KMS-11 (cell line): ENCODE results near the gene TNS2.

Experiments used
- H2AFZ ChIP-seq: fragments of 200-600 bp; sonication (generic); 2 replicates; pipeline ENCODE4 v1.6.1; 2016; ENCODE audit warnings: antibody characterized with exemption, mixed run types, low read depth
- H3K27ac ChIP-seq: fragments of 200-600 bp; sonication (generic); 2 replicates; pipeline ENCODE4 v1.6.1; 2016; ENCODE audit warnings: mild to moderate bottlenecking, mixed run types
- H3K27me3 ChIP-seq: fragments of 200-600 bp; sonication (generic); 2 replicates; pipeline ENCODE4 v1.6.1; 2017; ENCODE audit warnings: mild to moderate bottlenecking, low read depth, mixed run types, moderate library complexity; ENCODE audit not compliant: insufficient read depth
- H3K36me3 ChIP-seq: fragments of 200-600 bp; sonication (generic); 2 replicates; pipeline ENCODE4 v1.6.1; 2017; ENCODE audit warnings: mild to moderate bottlenecking, mixed run types; ENCODE audit not compliant: insufficient read depth
- H3K4me1 ChIP-seq: fragments of 200-600 bp; sonication (generic); 2 replicates; pipeline ENCODE4 v1.6.1; 2016; ENCODE audit warnings: mild to moderate bottlenecking, low read depth, mixed run types; ENCODE audit not compliant: poor library complexity, severe bottlenecking
- H3K4me2 ChIP-seq: fragments of 200-600 bp; sonication (generic); 2 replicates; pipeline ENCODE4 v1.7.0; 2016; ENCODE audit warnings: mild to moderate bottlenecking, mixed run types
- H3K4me3 ChIP-seq: fragments of 200-600 bp; sonication (generic); IDR thresholded peaks from 2 replicates; pipeline ENCODE4 v1.6.1; 2017; ENCODE audit warnings: low read depth, low read length, mixed read lengths; ENCODE audit not compliant: insufficient read depth
- H3K79me2 ChIP-seq: fragments of 200-600 bp; sonication (generic); 2 replicates; pipeline ENCODE4 v1.6.1; 2016; ENCODE audit warnings: low read depth, mixed run types; ENCODE audit not compliant: insufficient read depth
- H3K9ac ChIP-seq: fragments of 200-600 bp; sonication (generic); 2 replicates; pipeline ENCODE4 v1.6.1; 2016; ENCODE audit warnings: mild to moderate bottlenecking, mixed run types
- H4K20me1 ChIP-seq: fragments of 200-600 bp; sonication (generic); 2 replicates; pipeline ENCODE4 v1.6.1; 2016; ENCODE audit warnings: mild to moderate bottlenecking, mixed run types; ENCODE audit not compliant: insufficient read depth
- TF ChIP-seq, protein P1 (sequence below): fragments of 200-600 bp; sonication (generic); conservative IDR thresholded peaks from 2 replicates; pipeline ENCODE4 v1.6.1; 2017; ENCODE audit warnings: low read depth, mild to moderate bottlenecking, antibody characterized with exemption, low read length, moderate library complexity, mixed read lengths

Gene TNS2

GRCh38 chr12:53010955-53011354, 38.9 kb upstream of the TNS2 start:
- no peak overlapping the region for H3K9ac ChIP-seq
- H4K20me1 ChIP-seq = peaks cover 59% of the 10 kb centered on the region
- H3K36me3 ChIP-seq = peaks cover 9% of the 10 kb centered on the region; the same call in 1 of the 2 replicates
- peaks cover 58% of the 10 kb centered on the region for H3K4me1 ChIP-seq
- H3K79me2 ChIP-seq = peaks cover 96% of the 10 kb centered on the region
- H3K4me2 ChIP-seq = no peak overlapping the region
- H3K4me3 ChIP-seq = no peak overlapping the region
- H2AFZ ChIP-seq = no peak overlapping the region
- no peak overlapping the region for H3K27ac ChIP-seq
- H3K27me3 ChIP-seq = no peaks in the 10 kb centered on the region
- TF ChIP-seq, protein P1, sequence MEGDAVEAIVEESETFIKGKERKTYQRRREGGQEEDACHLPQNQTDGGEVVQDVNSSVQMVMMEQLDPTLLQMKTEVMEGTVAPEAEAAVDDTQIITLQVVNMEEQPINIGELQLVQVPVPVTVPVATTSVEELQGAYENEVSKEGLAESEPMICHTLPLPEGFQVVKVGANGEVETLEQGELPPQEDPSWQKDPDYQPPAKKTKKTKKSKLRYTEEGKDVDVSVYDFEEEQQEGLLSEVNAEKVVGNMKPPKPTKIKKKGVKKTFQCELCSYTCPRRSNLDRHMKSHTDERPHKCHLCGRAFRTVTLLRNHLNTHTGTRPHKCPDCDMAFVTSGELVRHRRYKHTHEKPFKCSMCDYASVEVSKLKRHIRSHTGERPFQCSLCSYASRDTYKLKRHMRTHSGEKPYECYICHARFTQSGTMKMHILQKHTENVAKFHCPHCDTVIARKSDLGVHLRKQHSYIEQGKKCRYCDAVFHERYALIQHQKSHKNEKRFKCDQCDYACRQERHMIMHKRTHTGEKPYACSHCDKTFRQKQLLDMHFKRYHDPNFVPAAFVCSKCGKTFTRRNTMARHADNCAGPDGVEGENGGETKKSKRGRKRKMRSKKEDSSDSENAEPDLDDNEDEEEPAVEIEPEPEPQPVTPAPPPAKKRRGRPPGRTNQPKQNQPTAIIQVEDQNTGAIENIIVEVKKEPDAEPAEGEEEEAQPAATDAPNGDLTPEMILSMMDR = no peak

- TF ChIP-seq, protein P1 = no peak
- no peaks in the 10 kb centered on the region for H3K27me3 ChIP-seq
- H3K9ac ChIP-seq = no peak overlapping the region
- peaks cover 100% of the 10 kb centered on the region for H3K79me2 ChIP-seq
- peaks cover 59% of the 10 kb centered on the region for H4K20me1 ChIP-seq
- no peak overlapping the region for H3K4me2 ChIP-seq
- H3K4me1 ChIP-seq = peaks cover 58% of the 10 kb centered on the region
- H2AFZ ChIP-seq = no peak overlapping the region
- H3K36me3 ChIP-seq = peaks cover 17% of the 10 kb centered on the region; the same call in 1 of the 2 replicates
- no peak overlapping the region for H3K4me3 ChIP-seq
- no peak overlapping the region for H3K27ac ChIP-seq
These were observed 38.0 kb upstream of the TNS2 start for GRCh38 chr12:53011889-53012288.

DNA sequence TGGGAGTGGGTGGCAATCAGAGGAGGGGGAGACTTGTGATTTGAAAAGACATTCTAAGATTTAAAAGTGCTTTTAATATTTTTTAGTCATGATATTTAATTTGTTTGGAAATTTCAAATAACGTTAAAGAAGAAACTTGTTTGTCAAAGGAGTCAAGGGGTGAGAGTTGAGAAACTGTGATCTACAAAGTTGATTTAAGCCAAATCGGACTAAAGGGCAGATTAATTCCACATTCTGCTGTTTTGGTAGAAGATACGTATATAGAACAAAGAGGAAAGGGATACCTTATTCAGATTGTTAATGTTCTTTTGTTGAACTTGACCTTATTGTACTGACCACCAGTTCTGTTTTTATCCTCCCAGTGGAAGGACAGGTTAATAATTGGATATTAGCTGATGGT, 36.9 kb upstream of the TNS2 start:
- peaks cover 24% of the 10 kb centered on the region; the same call in 1 of the 2 replicates for H3K36me3 ChIP-seq
- no peak overlapping the region for H3K9ac ChIP-seq

GRCh38 chr12:53014709-53015108, 35.2 kb upstream of the TNS2 start:
- TF ChIP-seq, protein P1 = no peak
- Histone ChIP-seq H3K4me3 (no peak overlapping the region), H3K27ac (peak overlapping the region; percentile 9; the same call in 1 of the 2 replicates), H4K20me1 (peaks cover 47% of the 10 kb centered on the region), H3K36me3 (peaks cover 26% of the 10 kb centered on the region; the same call in 1 of the 2 replicates), H3K79me2 (peaks cover 92% of the 10 kb centered on the region), H3K9ac (no peak overlapping the region), H3K4me1 (peaks cover 35% of the 10 kb centered on the region), H3K4me2 (no peak overlapping the region), H2AFZ (no peak overlapping the region), H3K27me3 (no peaks in the 10 kb centered on the region)

More for the DNA sequence above, 36.9 kb upstream of the TNS2 start:
- Histone ChIP-seq H2AFZ (no peak overlapping the region), H4K20me1 (peaks cover 58% of the 10 kb centered on the region), H3K4me1 (peaks cover 53% of the 10 kb centered on the region), H3K4me2 (no peak overlapping the region), H3K27ac (no peak overlapping the region), H3K79me2 (peaks cover 100% of the 10 kb centered on the region), H3K27me3 (no peaks in the 10 kb centered on the region), H3K4me3 (no peak overlapping the region)
- TF ChIP-seq, protein P1 = no peak
